Activated gamma-delta T cell treated with anti-CD3 and anti-CD28 coated beads, Interleukin-2, amount 50 U/mL, for 16 hours (primary cell): Measurements from ENCODE around the gene C11orf58.

ENCODE experiments used
- DNase-seq: peaks from one replicate; pipeline ENCODE4 v3.0.0-alpha.2; 2020; ENCODE audit warnings: low read depth

The C11orf58 gene

DNA sequence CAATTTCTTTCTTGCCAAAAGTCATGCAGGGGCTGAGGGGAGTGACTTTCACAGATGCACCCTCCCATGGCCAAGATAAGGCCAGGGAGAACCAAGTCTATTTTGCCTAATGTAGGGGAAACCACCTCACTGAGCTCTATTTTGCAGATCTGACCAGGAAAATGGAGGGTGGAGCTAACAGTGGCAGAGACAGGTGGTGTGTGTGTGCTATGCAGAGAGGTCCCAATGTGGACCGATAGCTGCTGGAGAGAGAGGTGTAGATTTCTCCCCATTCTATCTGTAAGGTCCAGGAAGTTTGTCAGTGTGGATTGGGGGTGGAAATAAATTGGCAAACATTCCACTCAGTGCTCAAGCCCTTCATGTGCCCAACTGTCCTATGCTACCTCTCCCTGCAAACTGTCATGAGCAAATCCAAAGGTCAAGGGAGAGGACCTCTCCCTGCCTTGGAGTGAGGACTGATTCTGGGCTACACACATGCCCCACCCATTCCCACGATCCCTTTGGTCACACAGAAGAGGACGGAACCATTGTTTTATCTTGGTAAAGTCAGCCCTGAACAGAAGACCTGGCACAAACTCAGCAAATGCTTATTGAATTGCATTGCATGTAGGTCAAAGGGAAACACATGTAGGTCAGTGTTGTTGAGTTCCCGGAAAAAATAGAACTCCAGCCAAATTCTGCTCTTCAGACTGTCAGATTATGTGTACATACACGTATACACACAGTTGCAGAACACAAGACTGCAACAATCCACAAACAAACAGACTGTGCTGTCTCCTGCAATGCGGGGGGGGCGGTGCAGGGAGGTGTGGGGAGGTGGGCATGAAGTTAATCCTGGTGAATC lies 65.9 kb downstream of the C11orf58 start:
- DNase-seq: no peak

DNA sequence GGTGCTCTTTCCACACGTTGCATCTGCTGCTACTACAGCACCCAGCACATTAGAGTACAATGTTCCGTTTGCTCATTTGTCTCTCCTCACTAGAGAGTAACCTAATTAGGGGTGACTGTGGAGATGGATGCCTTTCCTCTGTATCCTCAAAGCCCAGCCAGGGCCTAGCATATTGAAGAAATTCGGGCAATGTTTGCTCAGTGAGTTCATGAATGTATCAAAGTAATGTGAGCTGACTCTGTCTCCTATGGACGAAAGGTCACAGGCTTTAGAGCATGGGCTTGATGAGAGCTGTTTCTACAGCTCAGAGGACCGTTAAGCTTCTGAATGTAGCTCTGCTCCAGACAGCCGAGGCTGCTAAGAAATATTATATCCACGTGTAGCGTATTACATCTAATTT lies 67.5 kb downstream of the C11orf58 start:
- DNase-seq: no peak

DNA sequence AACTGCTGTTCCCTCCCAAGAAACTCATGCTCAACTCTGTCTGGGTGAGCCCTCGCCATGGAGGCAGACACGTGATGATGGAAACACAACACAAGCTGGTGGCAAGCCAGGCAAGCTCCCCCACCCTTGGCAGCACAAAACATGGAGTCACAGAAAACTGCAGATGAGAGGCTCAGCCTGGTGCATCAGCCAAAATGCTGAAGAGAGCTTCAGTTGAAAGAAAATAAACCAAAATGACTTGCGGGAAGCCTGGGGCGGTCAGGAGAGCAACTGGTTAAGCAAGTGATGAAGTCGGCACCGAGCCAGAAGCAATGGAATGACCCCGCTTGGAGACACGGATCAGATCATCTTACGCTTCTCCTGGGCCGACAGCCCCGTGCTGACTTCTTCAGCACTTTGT lies 68.3 kb downstream of the C11orf58 start:
- no peak for DNase-seq

DNA sequence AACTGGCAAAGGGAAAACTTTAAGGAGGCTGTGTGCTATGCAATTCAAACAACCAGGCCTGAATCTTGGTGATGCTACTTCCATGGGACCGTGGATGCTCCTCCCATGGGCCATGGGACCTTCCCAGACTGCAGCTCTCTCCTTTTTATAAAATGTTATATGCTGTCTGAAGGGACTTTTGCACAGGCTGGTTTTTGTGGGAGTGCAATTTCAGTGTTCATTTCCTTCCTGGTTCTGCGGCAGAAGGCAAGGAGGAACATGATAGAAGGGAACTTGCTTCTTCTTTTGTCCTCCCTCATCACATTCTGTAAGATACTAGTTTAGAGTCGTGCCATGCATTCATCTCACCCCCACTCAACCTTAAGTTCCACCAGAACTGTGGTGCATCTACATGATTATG lies 68.9 kb downstream of the C11orf58 start:
- no peak for DNase-seq
